Endothelial cell (in vitro differentiated cells): Measurements from ENCODE around the gene TAC3. TPM values are rescaled to one million over a fixed set of nuclear protein-coding genes. Genes with fewer than 3 reads are reported as not detected.

Experiments used
- DNase-seq: peaks from one replicate; pipeline ENCODE4 v3.0.0; 2021; ENCODE audit warnings: low spot score
- H3K27ac Mint-ChIP-seq: one replicate; pipeline ENCODE4 v1.8.0; 2021; ENCODE audit warnings: mixed read lengths, inconsistent platforms; ENCODE audit not compliant: unreplicated experiment
- H3K27me3 Mint-ChIP-seq: one replicate; pipeline ENCODE4 v1.8.0; 2021; ENCODE audit warnings: mild to moderate bottlenecking, moderate library complexity, mixed read lengths, inconsistent platforms; ENCODE audit not compliant: unreplicated experiment
- H3K36me3 Mint-ChIP-seq: one replicate; pipeline ENCODE4 v1.8.0; 2021; ENCODE audit warnings: mild to moderate bottlenecking, low read depth, mixed read lengths, inconsistent platforms; ENCODE audit not compliant: unreplicated experiment
- H3K4me1 Mint-ChIP-seq: one replicate; pipeline ENCODE4 v1.8.0; 2021; ENCODE audit warnings: mild to moderate bottlenecking, mixed read lengths, inconsistent platforms; ENCODE audit not compliant: unreplicated experiment
- H3K4me3 Mint-ChIP-seq: one replicate; pipeline ENCODE4 v1.8.0; 2021; ENCODE audit warnings: mild to moderate bottlenecking, mixed read lengths, inconsistent platforms; ENCODE audit not compliant: unreplicated experiment
- H3K9me3 Mint-ChIP-seq: one replicate; pipeline ENCODE4 v1.8.0; 2021; ENCODE audit warnings: mixed read lengths, inconsistent platforms; ENCODE audit not compliant: unreplicated experiment
- total RNA-seq: library from RNA; stranded (reverse); fragmentation: NEBNext Ultra II Directional; extraction: Animal tissue kit (Norgen Biotek cat#: 25700); gene quantifications from one replicate; pipeline ENCODE4 v1.2.1, GENCODE V29; 2021; ENCODE audit not compliant: unreplicated experiment
- TF ChIP-seq, protein P1 (sequence below): fragments of 200-600 bp; sonication (generic); IDR thresholded peaks from one replicate; pipeline ENCODE4 v1.5.0; 2021; ENCODE audit warnings: antibody characterized with exemption; ENCODE audit not compliant: unreplicated experiment

Gene TAC3
- total RNA-seq, 1 donor from 2014 or later: 18.0 TPM

DNA sequence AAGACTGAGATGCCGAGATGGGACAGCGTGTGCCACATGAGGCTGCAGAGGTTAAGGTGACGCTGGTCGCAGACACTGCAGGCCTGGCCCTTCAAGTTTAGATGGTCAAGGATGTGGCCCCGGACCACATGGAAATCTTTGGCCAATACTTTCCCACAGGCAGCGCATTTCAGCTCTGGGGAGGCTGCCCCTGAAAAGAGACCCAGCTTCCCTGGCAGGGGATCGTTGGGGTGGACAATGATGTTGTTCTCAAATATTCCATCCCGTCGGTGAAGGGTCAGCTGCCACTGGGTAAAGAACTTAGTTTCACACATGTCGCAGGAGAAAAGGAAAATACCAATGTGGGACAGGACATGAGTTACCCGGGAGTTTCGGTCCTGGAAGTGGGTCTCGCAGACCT, 12.9 kb downstream of the TAC3 start:
- Mint-ChIP-seq H3K36me3 (peaks cover 26% of the 10 kb centered on the region), H3K4me3 (no peak overlapping the region), H3K4me1 (peaks cover 50% of the 10 kb centered on the region), H3K9me3 (no peaks in the 10 kb centered on the region), H3K27me3 (no peaks in the 10 kb centered on the region), H3K27ac (no peak overlapping the region)
- TF ChIP-seq, protein P1, sequence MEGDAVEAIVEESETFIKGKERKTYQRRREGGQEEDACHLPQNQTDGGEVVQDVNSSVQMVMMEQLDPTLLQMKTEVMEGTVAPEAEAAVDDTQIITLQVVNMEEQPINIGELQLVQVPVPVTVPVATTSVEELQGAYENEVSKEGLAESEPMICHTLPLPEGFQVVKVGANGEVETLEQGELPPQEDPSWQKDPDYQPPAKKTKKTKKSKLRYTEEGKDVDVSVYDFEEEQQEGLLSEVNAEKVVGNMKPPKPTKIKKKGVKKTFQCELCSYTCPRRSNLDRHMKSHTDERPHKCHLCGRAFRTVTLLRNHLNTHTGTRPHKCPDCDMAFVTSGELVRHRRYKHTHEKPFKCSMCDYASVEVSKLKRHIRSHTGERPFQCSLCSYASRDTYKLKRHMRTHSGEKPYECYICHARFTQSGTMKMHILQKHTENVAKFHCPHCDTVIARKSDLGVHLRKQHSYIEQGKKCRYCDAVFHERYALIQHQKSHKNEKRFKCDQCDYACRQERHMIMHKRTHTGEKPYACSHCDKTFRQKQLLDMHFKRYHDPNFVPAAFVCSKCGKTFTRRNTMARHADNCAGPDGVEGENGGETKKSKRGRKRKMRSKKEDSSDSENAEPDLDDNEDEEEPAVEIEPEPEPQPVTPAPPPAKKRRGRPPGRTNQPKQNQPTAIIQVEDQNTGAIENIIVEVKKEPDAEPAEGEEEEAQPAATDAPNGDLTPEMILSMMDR: no peak
- DNase-seq: no peak

DNA sequence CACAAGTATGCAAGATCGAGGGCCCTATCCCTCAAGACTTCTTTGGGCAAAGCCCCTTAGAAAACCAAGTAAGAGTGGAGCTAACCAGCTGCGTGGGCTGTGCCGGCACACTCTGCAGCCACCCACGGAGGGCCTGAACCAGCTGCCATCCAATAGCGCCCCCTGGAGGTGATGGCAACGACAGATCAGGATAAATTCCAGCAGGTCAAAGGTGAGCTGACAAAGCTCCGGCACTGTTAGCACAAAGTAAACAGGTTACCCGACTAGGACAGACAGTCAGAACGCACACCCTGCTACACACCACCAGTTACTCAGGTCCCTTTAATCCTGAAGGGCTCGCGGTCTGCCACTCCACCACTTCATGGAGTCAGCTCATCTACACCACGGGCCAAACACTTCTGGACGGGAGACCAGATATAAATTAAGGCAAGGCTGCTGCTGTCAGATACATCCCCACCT, 14.9 kb downstream of the TAC3 start:
- peak; percentile 91 for DNase-seq

DNA sequence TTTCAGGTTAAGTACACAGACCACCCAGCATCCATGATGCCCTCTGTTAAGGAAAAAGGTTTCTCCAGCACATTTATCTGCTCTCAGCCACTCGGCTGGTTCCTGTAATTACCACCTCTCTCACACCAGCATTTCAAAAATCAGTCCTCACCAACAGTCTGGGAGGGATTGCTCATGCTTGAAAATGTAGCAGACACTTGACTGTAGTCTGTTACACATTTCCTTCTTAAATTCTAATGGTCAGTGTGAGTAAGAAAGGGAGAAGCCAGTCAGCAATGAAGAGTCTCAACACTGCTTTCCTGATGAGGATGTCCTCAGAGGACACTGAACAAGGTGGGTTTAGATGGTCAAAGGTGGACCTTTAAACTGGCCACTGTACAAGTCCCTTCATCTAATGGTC, 15.9 kb downstream of the TAC3 start:
- DNase-seq: no peak
- Mint-ChIP-seq H3K27me3 (peaks cover 5% of the 10 kb centered on the region), H3K27ac (no peak overlapping the region), H3K36me3 (peaks cover 31% of the 10 kb centered on the region), H3K4me1 (peaks cover 60% of the 10 kb centered on the region), H3K9me3 (no peaks in the 10 kb centered on the region), H3K4me3 (no peak overlapping the region)
- TF ChIP-seq, protein P1: no peak

More for the DNA sequence above, 14.9 kb downstream of the TAC3 start:
- TF ChIP-seq, protein P1: peak; percentile 90
- Mint-ChIP-seq H3K27ac (peak overlapping the region; percentile 61), H3K9me3 (no peaks in the 10 kb centered on the region), H3K36me3 (peaks cover 25% of the 10 kb centered on the region), H3K27me3 (no peaks in the 10 kb centered on the region), H3K4me3 (no peak overlapping the region), H3K4me1 (peaks cover 56% of the 10 kb centered on the region)

DNA sequence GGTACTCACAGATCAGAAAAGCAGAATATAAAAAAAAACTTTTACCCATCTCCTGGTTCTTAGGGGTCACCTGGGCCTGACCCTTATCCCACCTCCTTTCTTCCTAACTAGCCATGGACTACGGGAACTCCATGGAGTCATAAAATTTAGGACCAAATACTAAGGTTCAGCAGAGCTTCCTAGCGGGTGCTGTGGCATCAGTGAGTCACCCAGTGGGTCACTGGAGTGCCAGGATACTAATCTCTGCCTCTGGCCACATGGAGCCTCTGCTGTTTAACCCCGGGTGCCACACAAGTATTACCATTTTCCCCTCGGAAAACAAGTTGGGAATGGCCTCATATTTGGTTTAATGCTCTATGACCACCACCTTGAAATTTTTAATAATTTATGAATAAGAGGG, 16.9 kb downstream of the TAC3 start:
- Mint-ChIP-seq H3K4me3 (no peak overlapping the region), H3K4me1 (peaks cover 61% of the 10 kb centered on the region), H3K9me3 (no peaks in the 10 kb centered on the region), H3K27ac (no peak overlapping the region), H3K36me3 (peaks cover 30% of the 10 kb centered on the region), H3K27me3 (peaks cover 5% of the 10 kb centered on the region)
- DNase-seq: no peak
- TF ChIP-seq, protein P1: no peak

DNA sequence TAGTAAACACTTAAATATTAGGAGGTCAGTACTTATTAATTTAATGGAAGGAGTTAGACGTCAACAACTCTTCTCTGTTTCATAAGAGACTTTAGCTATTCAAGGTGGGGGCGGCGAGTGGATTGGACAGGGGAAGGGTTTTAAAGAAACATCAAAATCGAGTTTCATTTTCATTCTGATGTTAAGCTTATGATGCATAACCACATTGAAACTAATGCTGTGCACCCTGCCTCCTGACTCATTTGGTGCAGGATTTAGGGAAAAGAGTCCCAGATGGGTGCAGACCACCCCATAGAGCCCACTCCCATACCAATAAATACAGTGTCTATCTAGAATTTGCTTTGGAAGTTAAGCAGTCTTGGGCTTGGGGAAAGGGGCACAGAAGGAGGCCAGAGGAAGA, 17.3 kb downstream of the TAC3 start:
- H3K4me3 Mint-ChIP-seq: peak overlapping the region; percentile 2
- no peak overlapping the region for H3K27ac Mint-ChIP-seq
- no peak for DNase-seq

More for the DNA sequence above, 17.3 kb downstream of the TAC3 start:
- TF ChIP-seq, protein P1: no peak
- Mint-ChIP-seq H3K4me1 (peaks cover 63% of the 10 kb centered on the region), H3K27me3 (peaks cover 5% of the 10 kb centered on the region), H3K36me3 (peaks cover 26% of the 10 kb centered on the region), H3K9me3 (no peaks in the 10 kb centered on the region)
